PC-9 (cell line): ENCODE data around the gene MAP1A. TPM values are rescaled to one million over a fixed set of nuclear protein-coding genes. Genes with fewer than 3 reads are reported as not detected.

Source experiments
- BruUV-seq: library from RNA; stranded (reverse); fragments of 400-500 nt; replicated peaks from 2 replicates; lab custom pipeline; 2021; lab: Mats Ljungman, UMichigan
- CTCF ChIA-PET: fragments of 300-600 bp; sonication (Branson Sonifier 250); formaldehyde crosslinking; loops from one replicate; lab custom pipeline; 2022; ENCODE audit warnings: antibody characterized with exemption; lab: Charles Lee
- POLR2A ChIA-PET: fragments of 300-600 bp; sonication (Branson Sonifier 250); formaldehyde crosslinking; loops from one replicate; lab custom pipeline; 2022; ENCODE audit warnings: antibody characterized with exemption; ENCODE audit not compliant: unreplicated experiment; lab: Charles Lee
- DNase-seq, 2 experiments: peaks; one replicate each; pipeline versions ENCODE4 v3.0.0 to v3.0.0-alpha.2; 2015 to 2022; ENCODE audit warnings: mixed read lengths in 1 of 2
- H2AFZ ChIP-seq: fragments of 200-600 bp; sonication (generic); 2 replicates; pipeline ENCODE4 v1.8.1; 2017; ENCODE audit warnings: antibody characterized with exemption
- H3F3A ChIP-seq: fragments of 200-600 bp; sonication (generic); 2 replicates; pipeline ENCODE4 v1.8.1; 2017; ENCODE audit warnings: antibody characterized with exemption, mild to moderate bottlenecking, low read depth; ENCODE audit not compliant: insufficient read depth
- H3K27ac ChIP-seq: fragments of 200-600 bp; sonication (generic); 2 replicates; pipeline ENCODE4 v1.6.1; 2016; ENCODE audit warnings: mixed run types
- H3K27me3 ChIP-seq: fragments of 200-600 bp; sonication (generic); 2 replicates; pipeline ENCODE4 v1.6.1; 2016; ENCODE audit warnings: low read depth, mixed run types; ENCODE audit not compliant: insufficient read depth
- H3K36me3 ChIP-seq: fragments of 200-600 bp; sonication (generic); 2 replicates; pipeline ENCODE4 v1.6.1; 2016; ENCODE audit warnings: low read depth, mixed run types
- H3K4me1 ChIP-seq: fragments of 200-600 bp; sonication (generic); replicated peaks from 2 replicates; pipeline ENCODE4 v1.6.1; 2016; ENCODE audit warnings: mixed run types; ENCODE audit not compliant: insufficient read depth
- H3K4me2 ChIP-seq: fragments of 200-600 bp; sonication (generic); 2 replicates; pipeline ENCODE4 v1.6.1; 2017; ENCODE audit warnings: mixed run types
- H3K4me3 ChIP-seq: fragments of 200-600 bp; sonication (generic); 2 replicates; pipeline ENCODE4 v1.6.1; 2016; ENCODE audit warnings: mixed run types
- H3K79me2 ChIP-seq: fragments of 200-600 bp; sonication (generic); 2 replicates; pipeline ENCODE4 v1.6.1; 2017; ENCODE audit warnings: low read depth, mixed run types
- H3K9me2 ChIP-seq: fragments of 200-600 bp; sonication (generic); 2 replicates; pipeline ENCODE4 v1.8.1; 2017; ENCODE audit warnings: mild to moderate bottlenecking; ENCODE audit not compliant: insufficient read depth
- H3K9me3 ChIP-seq: fragments of 200-600 bp; sonication (generic); 2 replicates; pipeline ENCODE4 v1.8.1; 2016; ENCODE audit warnings: low read depth; ENCODE audit not compliant: insufficient read depth
- H4K20me1 ChIP-seq: fragments of 200-600 bp; sonication (generic); 2 replicates; pipeline ENCODE4 v1.8.1; 2017; ENCODE audit not compliant: insufficient read depth
- EZH2 ChIP-seq: fragments of 200-600 bp; sonication (generic); IDR thresholded peaks from 2 replicates; pipeline ENCODE4 v1.8.0; 2017; ENCODE audit warnings: antibody characterized with exemption, low read depth
- intact Hi-C: fragments of 100-400 bp; cut with micrococcal nuclease; formaldehyde crosslinking; loops from one replicate; pipeline ENCODE4 v1.10.0; 2022; ENCODE audit not compliant: unreplicated experiment
- total RNA-seq: library from RNA; stranded (reverse); gene quantifications from 2 replicates; pipeline ENCODE4 v1.2.3, GENCODE V29; 2021
- TF ChIP-seq, protein P1 (sequence below): fragments of 200-600 bp; sonication (generic); conservative IDR thresholded peaks from 2 replicates; pipeline ENCODE4 v1.6.1; 2017; ENCODE audit warnings: mixed run types, antibody characterized with exemption, mild to moderate bottlenecking, moderate library complexity

The MAP1A gene
- total RNA-seq, 1 experiment from 2014 or later, result 2.1 TPM

DNA sequence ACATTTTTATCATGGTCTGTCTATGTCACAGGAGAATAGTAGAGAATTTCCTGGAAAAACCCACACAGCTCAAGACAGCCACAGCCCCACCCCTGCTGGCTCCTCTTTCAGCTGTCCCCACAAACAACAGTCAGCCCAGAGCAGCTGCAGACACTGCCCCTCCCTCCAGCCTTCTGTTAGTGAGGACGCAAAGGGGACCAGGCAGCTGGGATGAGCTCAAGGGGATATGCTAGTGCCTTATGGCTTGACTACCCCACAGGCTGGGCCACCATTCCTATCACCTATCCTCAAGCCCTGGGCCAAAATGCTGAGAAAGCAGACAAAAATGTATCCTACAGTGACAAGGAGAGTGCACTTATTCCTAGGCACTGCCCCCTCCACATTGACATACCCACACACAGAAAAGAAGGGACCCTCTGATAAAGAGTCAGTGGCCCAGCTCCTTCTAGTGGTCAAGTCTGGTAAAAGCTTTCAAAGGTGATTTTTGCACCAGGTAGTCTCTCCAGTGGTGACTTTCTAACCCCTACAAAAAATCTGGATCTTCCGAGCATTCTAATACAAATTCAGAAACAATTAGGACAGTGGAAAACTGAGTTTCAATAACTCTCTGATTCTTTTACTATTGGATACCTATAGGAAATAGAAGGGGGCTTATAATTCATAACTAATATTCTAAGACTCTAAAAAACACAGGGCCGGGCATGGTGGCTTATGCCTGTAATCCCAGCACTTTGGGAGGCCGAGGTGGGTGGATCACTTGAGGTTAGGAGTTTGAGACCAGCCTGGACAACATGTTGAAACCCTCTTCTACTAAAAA is 3.0 kb upstream of the MAP1A start:
- BruUV-seq, result no TSS peak
- Histone ChIP-seq H2AFZ (no peak overlapping the region), H3K27ac (no peak overlapping the region), H3K4me3 (no peak overlapping the region), H3K4me1 (0 out of 2 replicates have a peak, but pooled peaks cover 5% of the 10 kb centered on the region), H3K9me2 (no peaks in the 10 kb centered on the region), H3K4me2 (no peak overlapping the region), H3K27me3 (0 out of 2 replicates have a peak, but pooled peaks cover 5% of the 10 kb centered on the region), H3F3A (no peaks in the 10 kb centered on the region; the same call in 1 of the 2 replicates), H3K9me3 (no peaks in the 10 kb centered on the region), H3K79me2 (no peaks in the 10 kb centered on the region), H3K36me3 (no peaks in the 10 kb centered on the region), H4K20me1 (no peaks in the 10 kb centered on the region)
- CTCF ChIA-PET, result interaction anchor here (0.5 to 1.0 kb wide), 3 partner anchors 11 to 649 kb away, joined by 3 to 4 read pairs (median 3); partner anchors contain the start of gene TP53BP1
- intact Hi-C loops, result no loop called here
- POLR2A ChIA-PET, result interaction anchor here (0.6 kb wide), 1 partner anchor 229 kb away, joined by 13 read pairs; no protein-coding TSS in a partner anchor
- DNase-seq, result no peak
- TF ChIP-seq, protein P1, sequence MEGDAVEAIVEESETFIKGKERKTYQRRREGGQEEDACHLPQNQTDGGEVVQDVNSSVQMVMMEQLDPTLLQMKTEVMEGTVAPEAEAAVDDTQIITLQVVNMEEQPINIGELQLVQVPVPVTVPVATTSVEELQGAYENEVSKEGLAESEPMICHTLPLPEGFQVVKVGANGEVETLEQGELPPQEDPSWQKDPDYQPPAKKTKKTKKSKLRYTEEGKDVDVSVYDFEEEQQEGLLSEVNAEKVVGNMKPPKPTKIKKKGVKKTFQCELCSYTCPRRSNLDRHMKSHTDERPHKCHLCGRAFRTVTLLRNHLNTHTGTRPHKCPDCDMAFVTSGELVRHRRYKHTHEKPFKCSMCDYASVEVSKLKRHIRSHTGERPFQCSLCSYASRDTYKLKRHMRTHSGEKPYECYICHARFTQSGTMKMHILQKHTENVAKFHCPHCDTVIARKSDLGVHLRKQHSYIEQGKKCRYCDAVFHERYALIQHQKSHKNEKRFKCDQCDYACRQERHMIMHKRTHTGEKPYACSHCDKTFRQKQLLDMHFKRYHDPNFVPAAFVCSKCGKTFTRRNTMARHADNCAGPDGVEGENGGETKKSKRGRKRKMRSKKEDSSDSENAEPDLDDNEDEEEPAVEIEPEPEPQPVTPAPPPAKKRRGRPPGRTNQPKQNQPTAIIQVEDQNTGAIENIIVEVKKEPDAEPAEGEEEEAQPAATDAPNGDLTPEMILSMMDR, result peak; percentile 64; the same call in 1 of the 2 replicates
- no peak for TF ChIP-seq EZH2

DNA sequence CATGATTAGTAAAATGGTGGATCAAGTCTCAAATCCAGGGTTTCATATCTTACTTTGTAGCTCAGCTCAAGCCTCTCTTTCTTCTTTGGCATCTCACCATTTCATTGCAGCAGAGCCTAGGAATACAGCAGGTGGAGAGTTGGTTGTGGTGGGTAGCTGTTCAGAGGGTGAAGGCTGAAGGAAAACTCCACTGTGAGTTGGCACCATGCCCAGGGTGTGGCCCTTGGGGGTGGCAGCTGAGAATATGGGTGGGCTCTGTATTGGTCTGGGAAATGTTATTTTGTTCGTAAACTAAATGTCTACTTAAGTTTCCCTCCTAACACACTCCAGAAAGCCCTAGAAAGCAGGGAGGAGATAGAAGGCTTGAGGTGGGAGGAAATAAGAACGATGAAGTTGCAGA is 1.7 kb upstream of the MAP1A start:
- H3K9me3 ChIP-seq, result no peaks in the 10 kb centered on the region
- no peak overlapping the region for H3K4me3 ChIP-seq
- no peaks in the 10 kb centered on the region for H3K79me2 ChIP-seq
- H2AFZ ChIP-seq, result no peak overlapping the region
- no TSS peak for BruUV-seq
- no peaks in the 10 kb centered on the region for H4K20me1 ChIP-seq
- H3K36me3 ChIP-seq, result no peaks in the 10 kb centered on the region
- no peaks in the 10 kb centered on the region; the same call in 1 of the 2 replicates for H3F3A ChIP-seq
- H3K27me3 ChIP-seq, result 0 out of 2 replicates have a peak, but pooled peaks cover 8% of the 10 kb centered on the region
- H3K4me2 ChIP-seq, result no peak overlapping the region
- intact Hi-C loops, result no loop called here
- H3K4me1 ChIP-seq, result 0 out of 2 replicates have a peak, but pooled peaks cover 5% of the 10 kb centered on the region
- POLR2A ChIA-PET, result no interaction called here
- DNase-seq, result no peak
- H3K27ac ChIP-seq, result no peak overlapping the region
- TF ChIP-seq EZH2, result no peak
- TF ChIP-seq, protein P1, result no peak
- H3K9me2 ChIP-seq, result no peaks in the 10 kb centered on the region
- CTCF ChIA-PET, result no interaction called here

DNA sequence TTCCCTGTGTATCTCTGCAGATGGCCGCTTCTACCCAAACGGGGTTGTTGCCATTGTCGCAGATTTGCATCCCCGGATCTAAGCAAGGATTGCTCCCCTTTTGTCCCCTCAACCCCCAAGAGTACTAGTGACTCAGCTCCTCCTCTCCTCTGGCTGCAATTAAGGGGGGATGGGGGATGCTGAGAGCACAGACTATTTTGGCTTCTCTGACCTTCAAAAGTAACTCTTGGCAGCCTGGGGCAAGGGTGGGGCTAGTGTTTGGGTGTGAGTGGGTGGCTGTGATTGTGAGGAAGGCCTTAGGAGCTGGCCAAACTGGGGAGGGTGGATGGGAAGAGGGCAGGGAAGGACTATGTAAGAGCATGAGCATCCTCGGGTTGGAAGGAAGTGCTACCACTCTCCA is 1.2 kb upstream of the MAP1A start:
- DNase-seq, result no peak
- Histone ChIP-seq H3K79me2 (no peaks in the 10 kb centered on the region), H3K4me1 (0 out of 2 replicates have a peak, but pooled peaks cover 2% of the 10 kb centered on the region), H3K9me3 (no peaks in the 10 kb centered on the region), H3K4me3 (no peak overlapping the region), H3K4me2 (no peak overlapping the region), H3F3A (no peaks in the 10 kb centered on the region; the same call in 1 of the 2 replicates), H3K9me2 (no peaks in the 10 kb centered on the region), H4K20me1 (no peaks in the 10 kb centered on the region), H3K27ac (no peak overlapping the region), H2AFZ (no peak overlapping the region), H3K36me3 (no peaks in the 10 kb centered on the region), H3K27me3 (0 out of 2 replicates have a peak, but pooled peaks cover 8% of the 10 kb centered on the region)
- intact Hi-C loops, result no loop called here
- POLR2A ChIA-PET, result no interaction called here
- CTCF ChIA-PET, result no interaction called here
- BruUV-seq, result no TSS peak
- TF ChIP-seq, protein P1, result no peak
- no peak for TF ChIP-seq EZH2
